Keratinocyte (primary cell): Measurements from ENCODE around the gene PHF2. TPM values are rescaled to one million over a fixed set of nuclear protein-coding genes. Genes with fewer than 3 reads are reported as not detected.

ENCODE experiments used
- DNase-seq: peaks from one replicate; pipeline ENCODE4 v3.0.0-alpha.2; 2011; ENCODE audit warnings: low read depth, missing footprints, low spot score
- FAIRE-seq: peaks from 2 replicates; lab custom pipeline; 2011; peaks lifted over from hg19 to GRCh38; lab: Jason Lieb, UNC
- H2AFZ ChIP-seq: 2 replicates; pipeline ENCODE4 v1.6.0; 2012; ENCODE audit warnings: low read length, control low read depth, inconsistent platforms; ENCODE audit not compliant: control insufficient read depth
- H3K27ac ChIP-seq: 2 replicates; pipeline ENCODE4 v1.5.1; 2011; ENCODE audit warnings: low read length; ENCODE audit not compliant: control insufficient read depth, insufficient read depth
- H3K27me3 ChIP-seq: 3 replicates; pipeline ENCODE4 v1.6.0; 2011; ENCODE audit warnings: low read length; ENCODE audit not compliant: control insufficient read depth, insufficient read depth; ENCODE audit errors: extremely low read depth
- H3K36me3 ChIP-seq, 2 experiments: 2 replicates in 1 of 2; 3 replicates in 1 of 2; pipeline ENCODE4 v1.5.1; 2011; ENCODE audit warnings: low read length in 2 of 2, mild to moderate bottlenecking in 1 of 2; ENCODE audit not compliant: control insufficient read depth in 2 of 2, insufficient read depth in 2 of 2; ENCODE audit errors: extremely low read depth in 1 of 2
- H3K4me1 ChIP-seq: 3 replicates; pipeline ENCODE4 v1.5.1; 2011; ENCODE audit warnings: low read length; ENCODE audit not compliant: control insufficient read depth, insufficient read depth; ENCODE audit errors: extremely low read depth
- H3K4me2 ChIP-seq: 3 replicates; pipeline ENCODE4 v1.6.0; 2011; ENCODE audit warnings: low read depth, low read length; ENCODE audit not compliant: control insufficient read depth, insufficient read depth; ENCODE audit errors: extremely low read depth
- H3K4me3 ChIP-seq, 3 experiments: fragments of 200-600 bp in 1 of 3; sonication (generic) in 1 of 3; 2 replicates in 2 of 3; 3 replicates in 1 of 3; pipeline ENCODE4 v1.5.1; 2011 to 2016; ENCODE audit warnings: low read length in 3 of 3, mild to moderate bottlenecking in 3 of 3, control low read depth in 2 of 3, inconsistent platforms in 1 of 3, low read depth in 1 of 3, mixed read lengths in 1 of 3, mixed run types in 1 of 3, moderate library complexity in 1 of 3; ENCODE audit not compliant: control insufficient read depth in 2 of 3, insufficient read depth in 2 of 3; ENCODE audit errors: extremely low read depth in 1 of 3
- H3K79me2 ChIP-seq: 2 replicates; pipeline ENCODE4 v1.6.0; 2012; ENCODE audit warnings: low read length; ENCODE audit not compliant: control insufficient read depth, insufficient read depth
- H3K9ac ChIP-seq: 3 replicates; pipeline ENCODE4 v1.6.0; 2011; ENCODE audit warnings: low read length; ENCODE audit not compliant: control insufficient read depth, insufficient read depth; ENCODE audit errors: extremely low read depth
- H3K9me1 ChIP-seq: 3 replicates; pipeline ENCODE4 v1.6.0; 2011; ENCODE audit warnings: low read length; ENCODE audit not compliant: control insufficient read depth, insufficient read depth; ENCODE audit errors: extremely low read depth
- H3K9me3 ChIP-seq: 2 replicates; pipeline ENCODE4 v1.5.1; 2012; ENCODE audit warnings: low read depth, low read length; ENCODE audit not compliant: control insufficient read depth
- H4K20me1 ChIP-seq: 3 replicates; pipeline ENCODE4 v1.6.0; 2011; ENCODE audit warnings: low read length; ENCODE audit not compliant: control insufficient read depth, insufficient read depth; ENCODE audit errors: extremely low read depth
- EZH2 ChIP-seq: IDR thresholded peaks from one replicate; pipeline ENCODE4 v1.6.1; 2012; ENCODE audit warnings: inconsistent platforms, mild to moderate bottlenecking, low read length, moderate library complexity
- dilution Hi-C: fragments of 300-500 bp; cut with MboI; formaldehyde crosslinking; loops from one replicate; pipeline ENCODE4 v1.7.0; 2020; ENCODE audit warnings: low sequenced_read_pairs; ENCODE audit not compliant: extremely low pct_ligation_motif_present
- polyA plus RNA-seq, 5 experiments: library from polyadenylated mRNA; depleted of rRNA in 3 of 5; stranded (reverse) in 3 of 5; stranded (forward) in 1 of 5; unstranded in 1 of 5; fragments of >200 nt; gene quantifications; 1 replicate in 1 of 5; 2 replicates in 3 of 5; 3 replicates in 1 of 5; pipeline versions ENCODE4 v1.2.1 to v1.2.3, GENCODE V29; 2011 to 2012; ENCODE audit warnings: missing spikeins in 2 of 5, low read depth in 1 of 5, low replicate concordance in 1 of 5
- TF ChIP-seq, protein P1 (sequence below), 3 experiments: IDR thresholded peaks in 1 of 3; conservative IDR thresholded peaks in 1 of 3; optimal IDR thresholded peaks in 1 of 3; 2 replicates in 2 of 3; 3 replicates in 1 of 3; pipeline versions ENCODE3 to v1.5.1; 2011; ENCODE audit warnings: low read length in 3 of 3, mild to moderate bottlenecking in 3 of 3, moderate library complexity in 2 of 3, control low read depth in 1 of 3, inconsistent platforms in 1 of 3; ENCODE audit not compliant: insufficient read depth in 2 of 3; ENCODE audit errors: extremely low read depth in 1 of 3

The PHF2 gene
- polyA plus RNA-seq, 1 donor (not counting 4 experiments of a cell fraction or from before 2014, with no cell fraction given), result 5.1 TPM

DNA sequence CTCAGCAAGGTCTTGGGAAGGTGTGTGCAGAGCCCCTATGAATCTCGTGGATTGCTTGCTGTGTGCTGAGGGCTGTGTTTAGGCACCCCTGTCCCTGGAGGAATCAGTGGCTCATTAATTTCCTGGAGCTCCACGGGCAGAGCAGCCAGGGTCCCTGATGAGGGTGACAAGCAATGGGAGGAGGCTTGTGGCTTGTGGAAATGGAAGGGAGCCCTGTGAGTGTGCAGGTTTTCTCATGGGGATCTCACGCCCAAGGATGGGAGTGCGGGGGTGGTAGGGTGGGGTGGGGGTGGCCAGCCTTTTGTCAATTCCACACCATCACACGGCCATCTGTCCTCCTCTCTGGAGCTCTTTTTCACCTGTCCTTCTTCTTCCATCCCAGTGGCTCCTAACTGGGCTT, 25.3 kb downstream of the PHF2 start:
- TF ChIP-seq EZH2, result no peak
- TF ChIP-seq, protein P1, sequence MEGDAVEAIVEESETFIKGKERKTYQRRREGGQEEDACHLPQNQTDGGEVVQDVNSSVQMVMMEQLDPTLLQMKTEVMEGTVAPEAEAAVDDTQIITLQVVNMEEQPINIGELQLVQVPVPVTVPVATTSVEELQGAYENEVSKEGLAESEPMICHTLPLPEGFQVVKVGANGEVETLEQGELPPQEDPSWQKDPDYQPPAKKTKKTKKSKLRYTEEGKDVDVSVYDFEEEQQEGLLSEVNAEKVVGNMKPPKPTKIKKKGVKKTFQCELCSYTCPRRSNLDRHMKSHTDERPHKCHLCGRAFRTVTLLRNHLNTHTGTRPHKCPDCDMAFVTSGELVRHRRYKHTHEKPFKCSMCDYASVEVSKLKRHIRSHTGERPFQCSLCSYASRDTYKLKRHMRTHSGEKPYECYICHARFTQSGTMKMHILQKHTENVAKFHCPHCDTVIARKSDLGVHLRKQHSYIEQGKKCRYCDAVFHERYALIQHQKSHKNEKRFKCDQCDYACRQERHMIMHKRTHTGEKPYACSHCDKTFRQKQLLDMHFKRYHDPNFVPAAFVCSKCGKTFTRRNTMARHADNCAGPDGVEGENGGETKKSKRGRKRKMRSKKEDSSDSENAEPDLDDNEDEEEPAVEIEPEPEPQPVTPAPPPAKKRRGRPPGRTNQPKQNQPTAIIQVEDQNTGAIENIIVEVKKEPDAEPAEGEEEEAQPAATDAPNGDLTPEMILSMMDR (optimal IDR thresholded peaks at IDR 0.05 in 1 of 3, IDR thresholded peaks at IDR 0.05 in 1 of 3, conservative IDR thresholded peaks at IDR 0.05 in 1 of 3; ENCODE audit: extremely low read depth in 1 of 3, insufficient read depth in 2 of 3, low read length in 3 of 3), result no peak
- Histone ChIP-seq H3K9me1 (no peaks in the 10 kb centered on the region), H2AFZ (no peak overlapping the region), H3K27me3 (no peaks in the 10 kb centered on the region), H4K20me1 (no peaks in the 10 kb centered on the region), H3K36me3 (peaks cover 0 to 2% of the 10 kb centered on the region in 2 experiments), H3K9me3 (no peaks in the 10 kb centered on the region), H3K4me1 (peaks cover 7% of the 10 kb centered on the region), H3K4me3 (no peak overlapping the region), H3K9ac (no peak overlapping the region), H3K4me2 (no peak overlapping the region), H3K79me2 (peaks cover 37% of the 10 kb centered on the region), H3K27ac (no peak overlapping the region)
- DNase-seq, result no peak
- no peak for FAIRE-seq
- dilution Hi-C loops, result no loop called here

DNA sequence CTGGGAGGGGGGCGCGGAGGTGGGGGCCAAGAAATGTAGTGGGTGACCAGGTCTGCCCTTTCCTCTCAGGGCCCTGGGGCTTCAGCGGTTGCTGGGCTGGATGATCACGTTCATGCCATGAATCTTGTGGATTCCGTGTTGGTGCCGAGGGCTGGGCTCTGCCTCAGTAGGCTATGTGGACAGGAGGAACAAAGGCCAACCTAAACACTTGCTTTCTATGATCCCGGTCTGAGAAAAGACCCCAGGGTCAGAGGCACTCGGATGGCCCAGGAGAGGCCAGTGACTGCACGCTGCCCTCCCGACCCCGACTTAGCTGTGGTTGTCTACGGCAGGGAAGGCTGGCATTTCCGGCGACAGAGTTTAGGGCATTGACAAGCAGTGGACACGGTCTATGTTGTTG, 26.6 kb downstream of the PHF2 start:
- Histone ChIP-seq H3K4me2 (no peak overlapping the region), H3K36me3 (peaks cover 0 to 2% of the 10 kb centered on the region in 2 experiments), H3K4me3 (no peak overlapping the region), H3K27ac (no peak overlapping the region), H3K9ac (no peak overlapping the region), H3K9me1 (no peaks in the 10 kb centered on the region), H3K9me3 (no peaks in the 10 kb centered on the region), H3K79me2 (peaks cover 34% of the 10 kb centered on the region), H3K4me1 (peaks cover 7% of the 10 kb centered on the region), H2AFZ (no peak overlapping the region), H3K27me3 (no peaks in the 10 kb centered on the region), H4K20me1 (no peaks in the 10 kb centered on the region)
- DNase-seq, result no peak
- no peak for FAIRE-seq
- TF ChIP-seq, protein P1 (optimal IDR thresholded peaks at IDR 0.05 in 1 of 3, IDR thresholded peaks at IDR 0.05 in 1 of 3, conservative IDR thresholded peaks at IDR 0.05 in 1 of 3; ENCODE audit: extremely low read depth in 1 of 3, insufficient read depth in 2 of 3, low read length in 3 of 3), result no peak
- TF ChIP-seq EZH2, result no peak
- dilution Hi-C loops, result no loop called here
